ENCODE measurements around the gene RIC8A.
A peak's percentile ranks its signal among the peaks of the same experiment; 100 is the strongest.

The RIC8A gene

DNA sequence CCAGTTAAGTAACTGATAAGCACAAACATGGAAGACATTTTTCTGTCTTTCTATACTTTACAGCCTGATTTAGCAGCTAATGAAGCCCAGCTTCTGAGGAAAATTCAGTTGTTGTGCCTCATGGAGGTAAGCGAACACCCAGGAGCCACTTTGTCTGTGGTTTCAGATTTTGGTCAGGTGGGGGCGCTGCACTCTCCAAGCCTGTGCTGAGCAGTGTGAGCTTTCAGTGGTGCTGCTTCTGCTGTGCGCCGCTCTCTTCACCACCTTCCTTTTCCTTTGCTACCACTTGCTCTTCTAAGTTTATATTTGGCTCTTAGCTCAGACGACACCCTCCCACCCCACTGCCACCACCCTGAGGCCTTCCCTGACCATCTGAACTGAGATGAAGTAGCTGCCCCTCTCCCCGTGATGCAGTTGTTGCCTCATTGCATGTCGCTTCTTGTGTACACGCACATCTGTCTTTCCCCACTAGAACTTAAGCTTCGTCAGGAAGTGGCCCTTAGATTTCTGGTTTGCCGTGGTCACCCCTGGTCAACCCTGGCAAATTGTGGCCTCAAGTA, 43.3 kb downstream of the RIC8A start:
- peak; percentile 49 for DNase-seq

DNA sequence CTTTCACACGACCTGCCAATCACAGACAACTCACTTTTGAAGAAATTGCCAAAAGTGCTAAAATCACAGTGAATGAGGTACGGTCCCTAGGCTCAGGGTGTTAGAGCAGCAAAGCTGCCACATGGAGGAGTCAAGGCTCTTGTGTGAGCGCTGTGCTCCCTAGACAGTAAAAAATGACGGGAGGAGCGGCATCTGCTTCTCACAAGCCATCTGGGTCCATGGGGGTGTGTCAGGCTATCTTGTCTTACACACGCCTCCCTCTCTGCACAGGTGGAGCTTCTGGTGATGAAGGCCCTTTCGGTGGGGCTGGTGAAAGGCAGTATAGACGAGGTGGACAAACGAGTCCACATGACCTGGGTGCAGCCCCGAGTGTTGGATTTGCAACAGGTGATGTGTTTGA, 44.0 kb downstream of the RIC8A start:
- no peak for DNase-seq

DNA sequence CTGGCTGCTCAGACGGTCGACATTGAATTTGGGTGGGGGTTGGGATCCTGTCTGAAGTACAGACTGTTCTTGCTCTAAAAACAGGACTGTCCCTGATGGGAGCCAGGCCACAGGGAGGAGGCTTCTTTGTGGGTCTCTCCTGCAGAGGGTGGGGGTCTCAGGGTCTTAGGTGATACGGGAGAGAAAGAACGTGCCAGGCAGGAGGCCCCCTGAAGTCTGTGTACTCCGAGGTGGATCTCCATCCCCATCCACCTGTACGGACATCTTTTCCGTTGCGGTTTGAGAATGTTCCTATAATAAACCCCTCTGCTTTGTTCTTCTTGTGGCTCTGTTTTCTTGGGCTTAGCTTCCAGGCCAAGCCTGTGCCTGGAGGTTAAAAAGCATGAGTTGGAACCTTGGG, 45.2 kb downstream of the RIC8A start:
- no peak for DNase-seq

DNA sequence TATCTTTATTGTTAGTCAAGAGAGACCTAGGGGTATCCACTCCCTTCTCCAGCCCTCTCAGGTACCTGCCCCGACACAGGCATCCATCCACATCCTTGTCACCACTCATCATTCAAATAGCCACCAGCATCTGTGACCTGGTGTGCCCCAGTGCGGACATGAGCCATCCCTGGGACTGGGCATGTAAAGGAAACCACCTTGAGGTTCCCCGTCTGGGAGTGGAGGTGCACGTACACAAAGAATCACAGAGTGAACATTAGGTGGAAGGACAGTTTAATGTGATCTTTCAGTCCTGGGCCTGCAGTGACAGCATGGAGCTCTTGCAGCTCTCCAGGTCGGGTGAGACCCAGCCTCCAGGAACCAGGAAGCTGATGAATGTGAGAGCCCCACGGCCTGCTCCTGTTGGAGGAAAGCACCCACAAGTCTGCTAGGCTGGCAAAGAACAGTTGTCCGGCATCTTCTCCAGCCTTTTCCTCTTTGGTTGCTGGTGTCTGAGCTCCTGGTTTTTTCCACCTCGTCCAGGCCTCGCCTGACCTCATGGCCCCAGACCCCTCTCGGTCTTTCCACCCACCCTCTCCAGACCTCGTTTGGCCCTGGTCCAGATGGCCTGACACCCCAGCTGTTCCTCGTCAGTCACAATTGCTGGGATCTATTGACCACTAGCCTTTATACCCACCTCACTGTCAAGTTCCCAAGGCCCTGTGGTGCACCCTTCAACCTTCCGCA, 45.8 kb downstream of the RIC8A start:
- no peak for DNase-seq

DNA sequence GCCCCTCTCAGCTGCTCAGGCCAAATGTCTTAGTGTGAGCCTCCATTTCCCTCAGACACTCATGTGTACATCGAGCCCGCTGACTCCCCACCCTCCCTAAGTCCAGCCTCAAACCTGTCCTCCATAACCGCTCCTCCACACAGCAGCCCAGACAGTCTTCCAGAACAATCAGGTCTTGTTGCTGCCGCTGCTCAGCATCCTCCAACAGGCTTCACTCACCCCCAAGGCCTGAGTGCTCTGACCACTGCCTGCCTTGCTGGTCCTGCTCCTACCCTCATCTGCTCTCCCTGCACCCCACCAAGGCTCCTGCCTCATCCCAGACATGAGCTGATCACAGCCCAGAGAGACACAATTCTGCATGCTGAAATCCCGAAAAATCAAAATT, 46.4 kb downstream of the RIC8A start:
- no peak for DNase-seq

DNA sequence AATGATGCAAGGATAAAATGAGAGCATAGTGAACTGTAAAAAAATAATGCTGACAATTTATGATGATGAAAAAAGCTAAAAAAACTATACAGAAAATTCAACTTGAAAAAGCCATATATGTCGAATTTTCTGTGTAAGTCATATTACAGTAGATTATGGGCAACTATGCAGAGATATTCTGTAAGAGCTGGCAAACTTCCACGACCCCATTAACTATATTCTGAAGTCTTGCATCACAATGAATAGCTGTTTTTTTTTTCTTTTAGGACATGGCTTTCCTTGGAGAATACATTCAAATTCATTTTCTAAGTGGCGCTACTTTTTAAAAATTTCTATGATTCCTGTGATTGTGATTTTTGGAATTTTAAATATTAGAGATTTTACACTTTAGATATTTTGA, 47.7 kb downstream of the RIC8A start:
- no peak for DNase-seq

DNA sequence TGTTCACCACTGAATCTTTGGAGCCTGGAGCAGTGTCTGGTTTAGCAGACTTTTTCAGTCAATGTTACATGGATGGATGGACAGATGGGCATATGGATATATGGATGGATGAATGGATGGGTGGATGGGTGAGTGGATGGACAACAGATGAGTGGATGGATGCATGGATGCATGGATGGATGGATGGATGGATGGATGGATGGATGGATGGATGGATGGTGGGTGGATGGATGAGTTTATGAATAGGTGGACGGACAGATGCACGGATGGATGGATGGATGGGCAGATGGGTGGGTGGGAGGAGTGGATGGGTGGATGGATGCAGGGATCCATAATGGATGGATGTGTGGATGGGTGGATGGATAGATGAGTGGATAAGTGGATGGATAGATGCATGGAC, 48.3 kb downstream of the RIC8A start:
- DNase-seq: no peak

DNA sequence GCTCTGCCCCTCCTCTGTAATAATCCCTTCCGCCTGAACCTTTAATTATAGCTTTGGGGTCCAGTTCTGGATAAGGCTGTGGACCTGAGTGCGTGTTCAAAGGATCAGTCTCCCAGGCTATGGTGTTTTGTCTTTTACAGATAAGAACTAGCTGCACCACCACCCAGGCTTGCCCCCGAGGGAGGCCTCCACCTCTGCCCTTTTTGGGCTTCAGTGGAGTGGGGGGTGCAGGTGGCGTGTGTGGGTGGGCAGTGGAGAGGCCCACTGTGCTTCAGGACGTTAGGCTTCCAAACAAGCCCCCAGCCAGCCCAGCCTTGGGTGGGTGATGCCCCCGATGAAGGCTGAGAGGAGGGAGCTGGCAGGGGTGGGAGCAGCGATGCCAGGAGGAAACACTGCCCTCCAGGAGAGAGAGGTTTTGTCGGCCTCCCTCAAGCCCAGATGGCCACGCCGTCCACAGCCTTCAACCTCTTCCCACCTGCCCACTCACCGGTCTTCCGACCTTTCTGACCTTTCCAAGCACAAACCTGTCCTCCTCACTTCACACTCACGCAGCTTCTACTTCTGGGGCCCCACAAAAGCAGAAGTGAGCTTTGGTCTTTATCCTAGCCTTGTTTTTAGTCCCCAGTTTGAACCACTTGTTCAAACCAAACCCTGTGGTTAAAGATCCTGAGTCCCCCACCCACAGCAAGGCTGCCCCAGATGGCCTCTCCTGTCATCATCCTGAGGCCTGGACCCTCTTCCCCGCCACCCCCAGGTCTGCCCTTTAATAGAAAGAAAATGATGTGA, 49.6 kb downstream of the RIC8A start:
- DNase-seq: no peak

DNA sequence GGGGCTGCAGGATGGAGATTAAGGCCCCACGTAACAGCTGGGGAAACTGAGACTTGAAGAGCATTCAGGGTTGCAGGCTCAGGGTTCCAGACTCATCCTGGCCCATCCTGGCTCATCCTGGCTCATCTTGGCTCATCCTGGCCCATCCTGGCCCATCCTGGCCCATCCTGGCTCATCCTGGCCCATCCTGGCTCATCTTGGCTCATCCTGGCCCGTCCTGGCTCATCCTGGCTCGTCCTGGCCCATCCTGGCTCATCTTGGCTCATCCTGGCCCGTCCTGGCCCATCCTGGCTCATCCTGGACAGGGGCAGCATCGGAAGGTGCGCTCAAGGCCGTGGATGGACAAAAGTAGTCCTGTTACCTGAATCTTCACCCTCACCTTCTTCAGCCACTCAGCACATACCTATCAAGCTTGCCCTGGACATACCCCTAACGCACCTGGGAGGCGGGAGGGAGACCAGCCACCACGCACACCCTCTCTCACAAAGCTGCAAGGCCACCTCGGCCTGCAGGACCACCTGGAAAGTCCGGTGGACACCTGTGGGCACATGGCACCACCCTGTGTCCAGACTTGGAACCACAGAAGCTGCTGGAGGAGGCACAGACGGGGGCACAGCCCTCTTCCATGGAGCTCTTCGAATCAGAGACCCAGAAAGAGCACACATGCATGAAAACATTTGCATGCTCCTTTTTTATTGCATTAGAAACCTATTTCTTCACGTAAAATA, 50.4 kb downstream of the RIC8A start:
- DNase-seq: no peak

DNA sequence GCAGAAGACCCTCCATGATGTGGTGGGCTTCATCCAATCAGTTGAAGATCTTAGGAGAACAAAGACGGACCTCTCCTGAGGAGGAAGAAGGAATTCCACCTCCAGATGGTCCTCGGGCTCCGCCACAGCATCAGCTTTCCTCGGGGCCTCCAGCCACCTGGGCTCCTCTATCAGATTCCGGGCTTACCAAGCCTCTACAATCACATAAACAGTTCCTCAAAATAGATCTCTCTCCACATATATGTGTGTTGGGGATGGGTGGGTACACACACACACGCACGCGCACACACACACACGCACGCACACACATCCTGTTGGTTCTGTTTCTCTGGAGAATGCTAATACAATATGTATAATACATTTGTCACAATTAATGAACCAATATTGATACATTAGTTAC, 51.9 kb downstream of the RIC8A start:
- no peak for DNase-seq

DNA sequence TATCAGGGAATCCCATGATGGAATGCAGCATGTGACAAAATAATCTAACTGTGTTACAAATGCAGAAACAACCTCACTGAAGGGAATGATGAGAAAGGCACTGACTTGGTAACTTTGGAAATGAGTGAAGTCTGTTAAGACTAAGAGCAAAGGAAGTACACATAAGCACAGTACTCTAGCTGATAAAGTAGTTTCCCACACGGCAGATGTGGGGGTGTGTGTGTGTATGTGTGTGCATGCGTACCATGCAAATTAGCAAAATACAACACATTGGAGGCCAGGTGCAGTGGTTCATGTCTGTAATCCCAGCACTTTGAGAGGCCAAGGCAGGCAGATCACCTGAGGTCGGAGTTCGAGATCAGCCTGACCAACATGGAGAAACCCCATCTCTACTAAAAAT, 54.1 kb downstream of the RIC8A start:
- DNase-seq: no peak
